Measurements from ENCODE around the gene FLVCR2. TPM values are rescaled to one million over a fixed set of nuclear protein-coding genes. Genes with fewer than 3 reads are reported as not detected.

Gene FLVCR2
- total RNA-seq, 1 donor from 2014 or later, result 1.7 TPM

GRCh38 chr14:75645056-75645455 lies 66.6 kb downstream of the FLVCR2 start:
- no peak for DNase-seq (ENCODE audit: low spot score)
- peaks cover 3% of the 10 kb centered on the region for H3K36me3 Mint-ChIP-seq (ENCODE audit: low read depth)
- no peak overlapping the region for H3K4me3 Mint-ChIP-seq (ENCODE audit: unreplicated experiment)
- H3K9me3 Mint-ChIP-seq (ENCODE audit: low read depth), result no peaks in the 10 kb centered on the region
- H3K27me3 Mint-ChIP-seq (ENCODE audit: low read depth), result no peaks in the 10 kb centered on the region
- no peak overlapping the region for H3K27ac Mint-ChIP-seq (ENCODE audit: unreplicated experiment)
- H3K4me1 Mint-ChIP-seq (ENCODE audit: low read depth), result peaks cover 51% of the 10 kb centered on the region
- no peak for TF ChIP-seq CTCF (IDR thresholded peaks at IDR 0.05)

- no peak for TF ChIP-seq CTCF (IDR thresholded peaks at IDR 0.05)
- no peaks in the 10 kb centered on the region for H3K9me3 Mint-ChIP-seq (ENCODE audit: low read depth)
- peaks cover 17% of the 10 kb centered on the region for H3K36me3 Mint-ChIP-seq (ENCODE audit: low read depth)
- no peak for DNase-seq (ENCODE audit: low spot score)
- H3K4me3 Mint-ChIP-seq (ENCODE audit: unreplicated experiment), result no peak overlapping the region
- no peaks in the 10 kb centered on the region for H3K27me3 Mint-ChIP-seq (ENCODE audit: low read depth)
- H3K27ac Mint-ChIP-seq (ENCODE audit: unreplicated experiment), result peak overlapping the region; percentile 89
- H3K4me1 Mint-ChIP-seq (ENCODE audit: low read depth), result peaks cover 51% of the 10 kb centered on the region
Observed at GRCh38 chr14:75646762-75647161, 68.3 kb downstream of the FLVCR2 start.

- Mint-ChIP-seq H3K4me1 (ENCODE audit: low read depth) (peaks cover 51% of the 10 kb centered on the region), H3K27me3 (ENCODE audit: low read depth) (no peaks in the 10 kb centered on the region), H3K27ac (ENCODE audit: unreplicated experiment) (peak overlapping the region; percentile 92), H3K9me3 (ENCODE audit: low read depth) (no peaks in the 10 kb centered on the region), H3K36me3 (ENCODE audit: low read depth) (peaks cover 17% of the 10 kb centered on the region), H3K4me3 (ENCODE audit: unreplicated experiment) (no peak overlapping the region)
- TF ChIP-seq CTCF (IDR thresholded peaks at IDR 0.05), result no peak
- DNase-seq (ENCODE audit: low spot score), result no peak
Observed at GRCh38 chr14:75647640-75648039, 69.2 kb downstream of the FLVCR2 start.

- Mint-ChIP-seq H3K36me3 (ENCODE audit: low read depth) (peaks cover 19% of the 10 kb centered on the region), H3K27me3 (ENCODE audit: low read depth) (no peaks in the 10 kb centered on the region), H3K27ac (ENCODE audit: unreplicated experiment) (peak overlapping the region; percentile 92), H3K4me1 (ENCODE audit: low read depth) (peaks cover 49% of the 10 kb centered on the region), H3K9me3 (ENCODE audit: low read depth) (no peaks in the 10 kb centered on the region), H3K4me3 (ENCODE audit: unreplicated experiment) (no peak overlapping the region)
- no peak for TF ChIP-seq CTCF (IDR thresholded peaks at IDR 0.05)
- no peak for DNase-seq (ENCODE audit: low spot score)
Observed at GRCh38 chr14:75648066-75648838, 69.8 kb downstream of the FLVCR2 start.

GRCh38 chr14:75649337-75649736 lies 70.9 kb downstream of the FLVCR2 start:
- H3K4me1 Mint-ChIP-seq (ENCODE audit: low read depth), result peaks cover 45% of the 10 kb centered on the region
- no peaks in the 10 kb centered on the region for H3K27me3 Mint-ChIP-seq (ENCODE audit: low read depth)
- TF ChIP-seq CTCF (IDR thresholded peaks at IDR 0.05), result no peak
- H3K36me3 Mint-ChIP-seq (ENCODE audit: low read depth), result peaks cover 19% of the 10 kb centered on the region
- DNase-seq (ENCODE audit: low spot score), result no peak
- no peak overlapping the region for H3K4me3 Mint-ChIP-seq (ENCODE audit: unreplicated experiment)
- H3K27ac Mint-ChIP-seq (ENCODE audit: unreplicated experiment), result peak overlapping the region; percentile 92
- H3K9me3 Mint-ChIP-seq (ENCODE audit: low read depth), result no peaks in the 10 kb centered on the region

Data from chondrocyte (in vitro differentiated cells).